HEK293 (cell line): Measurements from ENCODE around the gene WWOX.

Experiments used
- ZFHX2 ChIP-seq: fragments of 450-650 bp; formaldehyde crosslinking; conservative IDR thresholded peaks from 2 replicates; pipeline ENCODE4 v1.5.1; 2016; ENCODE audit warnings: missing biosample characterization, missing genetic modification characterization
- ZNF239 ChIP-seq: fragments of 450-650 bp; formaldehyde crosslinking; IDR thresholded peaks from 2 replicates; pipeline ENCODE4 v1.5.1; 2016; ENCODE audit warnings: missing biosample characterization, missing genetic modification characterization
- ZNF354C ChIP-seq: fragments of 450-650 bp; formaldehyde crosslinking; IDR thresholded peaks from 2 replicates; pipeline ENCODE4 v1.5.1; 2016; ENCODE audit warnings: missing biosample characterization, missing genetic modification characterization, low read depth, borderline replicate concordance
- ZNF473 ChIP-seq: fragments of 450-650 bp; formaldehyde crosslinking; IDR thresholded peaks from 2 replicates; pipeline ENCODE4 v1.5.1; 2017; ENCODE audit warnings: missing biosample characterization, missing genetic modification characterization
- ZNF600 ChIP-seq: fragments of 450-650 bp; formaldehyde crosslinking; IDR thresholded peaks from 2 replicates; pipeline ENCODE4 v1.5.1; 2016; ENCODE audit warnings: missing biosample characterization, missing genetic modification characterization
- TF ChIP-seq, protein P1 (sequence below): fragments of 450-650 bp; formaldehyde crosslinking; optimal IDR thresholded peaks from 2 replicates; pipeline ENCODE3; 2016; ENCODE audit warnings: missing biosample characterization, mild to moderate bottlenecking, missing genetic modification characterization
- TF ChIP-seq, protein P2 (sequence below): fragments of 450-650 bp; formaldehyde crosslinking; IDR thresholded peaks from 2 replicates; pipeline ENCODE4 v1.5.1; 2016; ENCODE audit warnings: missing biosample characterization, missing genetic modification characterization

DNA sequence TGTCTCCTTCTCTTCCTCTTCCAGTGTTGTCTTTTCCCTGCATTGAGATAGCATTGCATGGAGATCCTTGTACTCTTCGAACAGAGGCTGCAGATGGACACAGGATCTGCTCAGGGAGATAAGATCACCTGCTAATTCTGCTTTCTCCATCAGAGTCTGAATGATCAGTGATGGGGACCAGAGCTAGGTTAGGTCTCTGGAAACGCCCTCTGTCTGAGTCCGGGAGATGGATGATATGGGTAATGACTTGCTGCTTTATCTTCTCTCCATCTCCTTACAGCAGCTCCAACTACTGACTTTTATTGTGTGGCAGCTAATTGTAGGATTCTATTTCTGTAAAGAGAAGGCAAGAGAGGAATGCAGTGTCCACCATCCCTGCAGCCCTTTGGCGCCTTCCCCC lies 435.6 kb downstream of the WWOX start:
- TF ChIP-seq ZNF473 (tag by site-specific recombination) (no peak), ZNF239 (tag by site-specific recombination) (no peak), ZNF600 (tag by site-specific recombination) (no peak), ZFHX2 (tag by site-specific recombination) (no peak), ZNF354C (tag by site-specific recombination) (no peak)
- TF ChIP-seq, protein P1, sequence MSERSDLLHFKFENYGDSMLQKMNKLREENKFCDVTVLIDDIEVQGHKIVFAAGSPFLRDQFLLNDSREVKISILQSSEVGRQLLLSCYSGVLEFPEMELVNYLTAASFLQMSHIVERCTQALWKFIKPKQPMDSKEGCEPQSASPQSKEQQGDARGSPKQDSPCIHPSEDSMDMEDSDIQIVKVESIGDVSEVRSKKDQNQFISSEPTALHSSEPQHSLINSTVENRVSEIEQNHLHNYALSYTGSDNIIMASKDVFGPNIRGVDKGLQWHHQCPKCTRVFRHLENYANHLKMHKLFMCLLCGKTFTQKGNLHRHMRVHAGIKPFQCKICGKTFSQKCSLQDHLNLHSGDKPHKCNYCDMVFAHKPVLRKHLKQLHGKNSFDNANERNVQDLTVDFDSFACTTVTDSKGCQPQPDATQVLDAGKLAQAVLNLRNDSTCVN (tag by site-specific recombination): no peak
- TF ChIP-seq, protein P2, sequence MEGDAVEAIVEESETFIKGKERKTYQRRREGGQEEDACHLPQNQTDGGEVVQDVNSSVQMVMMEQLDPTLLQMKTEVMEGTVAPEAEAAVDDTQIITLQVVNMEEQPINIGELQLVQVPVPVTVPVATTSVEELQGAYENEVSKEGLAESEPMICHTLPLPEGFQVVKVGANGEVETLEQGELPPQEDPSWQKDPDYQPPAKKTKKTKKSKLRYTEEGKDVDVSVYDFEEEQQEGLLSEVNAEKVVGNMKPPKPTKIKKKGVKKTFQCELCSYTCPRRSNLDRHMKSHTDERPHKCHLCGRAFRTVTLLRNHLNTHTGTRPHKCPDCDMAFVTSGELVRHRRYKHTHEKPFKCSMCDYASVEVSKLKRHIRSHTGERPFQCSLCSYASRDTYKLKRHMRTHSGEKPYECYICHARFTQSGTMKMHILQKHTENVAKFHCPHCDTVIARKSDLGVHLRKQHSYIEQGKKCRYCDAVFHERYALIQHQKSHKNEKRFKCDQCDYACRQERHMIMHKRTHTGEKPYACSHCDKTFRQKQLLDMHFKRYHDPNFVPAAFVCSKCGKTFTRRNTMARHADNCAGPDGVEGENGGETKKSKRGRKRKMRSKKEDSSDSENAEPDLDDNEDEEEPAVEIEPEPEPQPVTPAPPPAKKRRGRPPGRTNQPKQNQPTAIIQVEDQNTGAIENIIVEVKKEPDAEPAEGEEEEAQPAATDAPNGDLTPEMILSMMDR (tag by site-specific recombination): no peak
